ENCODE results near the gene SF3A2.

Gene SF3A2

DNA sequence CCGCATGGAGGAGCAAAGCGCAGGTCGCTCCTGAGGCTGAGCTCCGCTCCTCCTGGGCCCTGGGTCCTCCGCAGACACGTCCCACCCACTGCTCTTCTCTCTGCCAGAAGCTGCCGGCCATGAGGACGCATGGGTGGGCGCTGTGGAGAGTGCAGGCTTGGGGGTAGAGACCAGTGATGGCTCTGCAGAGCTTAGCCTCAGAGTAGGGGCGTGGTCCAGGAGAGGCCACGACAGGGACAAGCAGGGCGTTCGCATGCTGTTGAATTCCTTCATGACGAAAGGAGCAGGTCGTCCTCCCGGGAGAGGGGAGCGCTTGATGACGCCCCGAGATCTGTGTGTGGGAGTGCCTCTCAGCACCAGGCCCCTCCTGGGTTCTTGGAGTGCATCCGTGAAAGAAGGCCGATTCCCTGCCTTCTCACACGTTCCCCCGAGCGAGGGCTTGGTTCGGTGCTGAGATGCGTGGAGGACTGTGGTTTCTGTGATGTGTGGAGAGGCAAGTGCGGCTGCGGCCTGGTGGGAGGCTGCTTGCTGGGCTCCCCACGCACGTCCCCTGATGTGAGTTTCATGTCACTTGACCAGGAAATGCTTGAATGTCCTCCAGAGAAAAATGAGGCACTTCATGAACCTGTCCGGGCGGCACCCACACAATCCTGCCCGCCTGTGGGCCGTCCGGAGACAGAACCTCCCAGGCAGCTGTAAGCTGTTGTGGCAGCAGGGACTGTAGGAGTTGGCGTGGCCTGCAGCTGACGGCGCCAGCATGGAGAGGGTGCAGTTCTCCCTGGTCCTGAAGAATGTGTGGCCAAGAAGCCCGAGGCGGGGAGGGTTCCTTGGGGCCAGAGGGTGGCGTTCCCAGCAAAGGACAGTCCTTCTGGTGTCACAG is 4.5 kb downstream of the SF3A2 start:
- DNase-seq (ENCODE audit: low read depth), result no peak

DNA sequence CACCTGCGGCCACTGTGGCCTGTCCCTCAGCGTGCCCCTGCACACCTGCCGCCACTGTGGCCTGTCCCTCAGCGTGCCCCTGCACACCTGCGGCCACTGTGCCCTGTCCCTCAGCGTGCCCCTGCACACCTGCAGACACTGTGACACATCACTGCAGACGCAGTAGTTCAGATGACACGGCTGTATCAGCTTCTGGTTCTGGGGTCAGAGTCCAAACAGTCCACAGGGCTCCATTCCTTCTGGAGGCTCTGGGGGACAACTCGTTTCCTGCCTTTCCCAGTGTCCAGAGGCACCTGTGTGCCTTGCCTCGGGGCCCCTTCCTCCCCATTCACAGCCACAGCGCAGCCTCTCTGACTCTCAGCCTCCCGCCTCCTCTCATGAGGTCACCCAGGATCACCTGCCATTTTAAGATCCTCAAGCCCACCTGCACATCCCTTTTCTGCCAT is 5.5 kb downstream of the SF3A2 start:
- DNase-seq (ENCODE audit: low read depth), result no peak

DNA sequence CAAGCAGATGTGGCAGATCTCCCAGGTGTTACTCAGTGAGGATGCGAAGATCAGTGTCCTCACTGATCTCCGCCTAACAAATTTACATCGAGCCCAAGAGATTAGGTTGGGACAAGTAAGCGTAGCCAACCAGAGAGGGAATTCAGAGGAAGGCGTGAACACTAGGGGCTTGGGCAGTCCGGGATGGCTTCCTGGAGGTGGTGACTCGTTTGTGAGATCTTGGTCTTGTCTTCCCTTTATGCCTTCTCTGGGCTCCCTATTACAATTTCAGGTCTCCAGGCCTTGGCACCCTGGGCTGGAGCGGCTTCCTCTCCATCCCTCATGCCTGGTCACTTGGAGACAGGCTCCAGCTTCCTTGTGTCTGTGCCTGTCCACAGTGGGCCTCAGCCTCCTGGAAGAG is 6.2 kb downstream of the SF3A2 start:
- DNase-seq (ENCODE audit: low read depth), result no peak

GRCh38 chr19:2243274-2244124 is 6.9 kb downstream of the SF3A2 start:
- DNase-seq (ENCODE audit: low read depth), result no peak

DNA sequence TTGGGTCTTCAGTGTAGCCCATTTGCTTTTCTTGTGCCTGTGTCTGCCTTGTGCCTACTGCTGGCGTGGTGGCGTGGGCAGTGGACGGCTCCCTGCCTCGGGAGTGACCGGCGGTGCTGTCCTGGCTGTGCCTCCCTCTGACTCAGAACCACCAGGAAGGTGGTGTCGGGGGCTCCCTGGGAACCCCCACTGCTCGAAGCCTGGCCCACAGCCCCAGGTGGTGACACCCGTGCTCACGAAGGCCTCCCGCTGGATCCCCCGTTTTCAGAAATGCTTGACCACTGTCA is 7.4 kb downstream of the SF3A2 start:
- no peak for DNase-seq (ENCODE audit: low read depth)

DNA sequence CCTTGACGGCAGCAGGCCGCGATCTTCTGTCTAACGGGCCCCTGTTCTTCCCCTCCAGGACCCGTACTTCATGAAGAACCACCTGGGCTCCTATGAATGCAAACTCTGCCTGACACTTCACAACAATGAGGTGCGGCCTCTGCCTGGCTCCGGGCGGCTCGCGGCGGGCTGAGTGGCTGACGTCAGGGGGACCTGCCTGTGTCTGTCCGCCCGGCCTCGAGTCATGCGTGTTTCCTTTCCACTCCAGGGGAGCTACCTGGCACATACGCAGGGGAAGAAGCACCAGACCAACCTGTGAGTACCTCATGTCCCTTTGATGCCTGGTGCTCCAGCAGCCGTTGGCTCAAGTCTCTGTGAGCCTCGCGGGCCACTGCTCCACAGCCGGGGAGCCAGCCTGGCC is 7.9 kb downstream of the SF3A2 start:
- DNase-seq (ENCODE audit: low read depth), result no peak

DNA sequence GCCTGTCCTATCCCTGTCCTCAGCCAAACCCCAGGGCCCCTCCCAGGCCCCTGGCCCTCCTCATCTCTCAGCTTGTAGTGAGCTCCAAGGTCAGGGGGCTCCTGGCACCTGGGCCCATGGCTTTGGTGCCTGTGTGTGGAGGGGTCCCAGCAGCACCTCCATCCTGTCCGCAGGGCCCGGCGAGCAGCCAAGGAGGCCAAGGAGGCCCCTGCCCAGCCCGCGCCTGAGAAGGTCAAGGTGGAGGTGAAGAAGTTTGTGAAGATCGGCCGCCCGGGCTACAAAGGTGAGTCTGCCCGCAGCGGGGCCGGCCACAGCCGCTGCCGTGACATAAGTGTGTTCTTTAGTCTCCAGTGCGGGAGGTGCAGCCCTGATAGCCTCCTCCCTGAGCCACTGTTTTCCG is 8.6 kb downstream of the SF3A2 start:
- no peak for DNase-seq (ENCODE audit: low read depth)

DNA sequence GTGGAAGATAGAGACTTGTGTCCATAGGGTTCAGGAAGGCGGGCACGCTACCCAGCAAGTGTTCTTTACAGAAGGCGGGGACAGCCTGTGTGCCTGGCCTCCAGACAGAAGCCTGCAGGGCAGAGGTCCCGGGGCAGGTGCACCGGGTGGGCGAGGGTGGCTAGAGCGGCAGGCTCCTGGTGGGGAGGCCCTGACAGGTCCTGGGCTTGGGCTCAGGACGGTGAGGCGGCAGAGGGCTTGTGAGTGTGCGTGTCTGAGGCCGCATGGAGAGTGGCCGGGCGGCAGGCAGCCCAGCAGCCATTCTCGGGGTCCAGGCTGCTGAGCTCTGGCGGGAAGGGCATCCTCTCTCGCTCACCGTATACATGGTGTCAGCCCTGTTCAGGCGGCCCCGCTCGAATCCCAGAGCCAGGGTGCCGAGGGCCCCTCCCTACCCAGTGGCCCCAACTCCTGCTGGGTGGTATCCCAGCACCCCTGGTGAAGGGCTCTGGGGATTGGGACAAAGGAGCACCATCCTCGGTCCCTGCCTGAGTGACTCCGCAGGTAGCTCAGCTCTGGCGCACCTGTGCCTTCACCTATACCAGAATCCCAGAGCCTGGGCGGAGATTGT is 9.5 kb downstream of the SF3A2 start:
- DNase-seq (ENCODE audit: low read depth), result no peak

DNA sequence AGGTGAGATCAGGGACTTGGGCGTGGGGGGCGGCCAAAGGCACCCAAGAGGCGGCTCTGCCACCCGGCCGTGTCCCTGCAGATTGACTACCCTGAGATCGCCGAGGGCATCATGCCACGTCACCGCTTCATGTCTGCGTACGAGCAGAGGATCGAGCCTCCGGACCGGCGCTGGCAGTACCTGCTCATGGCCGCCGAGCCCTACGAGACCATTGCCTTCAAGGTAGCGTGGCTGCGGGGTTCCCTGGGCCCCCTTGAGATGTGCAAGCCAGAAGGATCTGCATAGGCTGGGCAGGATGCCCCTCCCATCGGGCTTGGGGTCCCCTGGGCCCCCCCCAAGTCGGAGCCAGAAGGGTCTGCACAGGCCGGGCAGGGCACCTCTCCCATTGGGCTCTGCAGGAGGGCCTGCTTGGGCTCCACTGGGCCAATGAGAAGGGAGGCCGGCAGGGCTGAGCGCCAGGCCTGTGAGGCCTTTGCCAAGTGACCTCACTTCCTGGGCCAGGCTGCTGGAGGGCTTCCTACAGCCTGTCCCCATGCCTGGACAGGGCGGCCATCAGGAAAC is 10.3 kb downstream of the SF3A2 start:
- DNase-seq (ENCODE audit: low read depth), result no peak

DNA sequence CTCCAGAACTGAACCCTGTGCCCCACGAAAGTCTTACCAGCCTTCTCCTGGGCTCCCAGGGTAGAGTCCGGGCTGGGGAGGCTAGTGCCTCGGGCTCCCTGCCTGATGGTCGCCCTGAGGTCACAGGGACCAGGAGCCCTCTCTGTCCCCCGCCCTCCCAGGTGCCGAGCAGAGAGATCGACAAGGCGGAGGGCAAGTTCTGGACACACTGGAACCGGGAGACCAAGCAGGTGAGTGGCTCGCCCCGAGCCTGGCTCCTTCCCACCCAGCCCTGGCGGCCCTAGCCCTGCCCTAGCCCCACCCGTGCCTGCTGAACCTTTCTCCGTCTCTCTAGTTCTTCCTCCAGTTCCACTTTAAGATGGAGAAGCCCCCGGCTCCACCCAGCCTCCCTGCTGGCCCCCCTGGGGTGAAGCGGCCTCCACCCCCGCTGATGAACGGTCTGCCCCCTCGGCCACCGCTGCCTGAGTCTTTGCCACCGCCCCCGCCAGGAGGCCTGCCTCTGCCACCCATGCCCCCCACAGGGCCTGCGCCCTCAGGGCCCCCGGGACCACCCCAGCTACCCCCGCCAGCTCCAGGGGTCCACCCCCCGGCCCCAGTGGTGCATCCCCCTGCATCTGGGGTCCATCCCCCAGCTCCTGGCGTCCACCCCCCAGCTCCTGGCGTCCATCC is 10.9 kb downstream of the SF3A2 start:
- DNase-seq (ENCODE audit: low read depth), result no peak

DNA sequence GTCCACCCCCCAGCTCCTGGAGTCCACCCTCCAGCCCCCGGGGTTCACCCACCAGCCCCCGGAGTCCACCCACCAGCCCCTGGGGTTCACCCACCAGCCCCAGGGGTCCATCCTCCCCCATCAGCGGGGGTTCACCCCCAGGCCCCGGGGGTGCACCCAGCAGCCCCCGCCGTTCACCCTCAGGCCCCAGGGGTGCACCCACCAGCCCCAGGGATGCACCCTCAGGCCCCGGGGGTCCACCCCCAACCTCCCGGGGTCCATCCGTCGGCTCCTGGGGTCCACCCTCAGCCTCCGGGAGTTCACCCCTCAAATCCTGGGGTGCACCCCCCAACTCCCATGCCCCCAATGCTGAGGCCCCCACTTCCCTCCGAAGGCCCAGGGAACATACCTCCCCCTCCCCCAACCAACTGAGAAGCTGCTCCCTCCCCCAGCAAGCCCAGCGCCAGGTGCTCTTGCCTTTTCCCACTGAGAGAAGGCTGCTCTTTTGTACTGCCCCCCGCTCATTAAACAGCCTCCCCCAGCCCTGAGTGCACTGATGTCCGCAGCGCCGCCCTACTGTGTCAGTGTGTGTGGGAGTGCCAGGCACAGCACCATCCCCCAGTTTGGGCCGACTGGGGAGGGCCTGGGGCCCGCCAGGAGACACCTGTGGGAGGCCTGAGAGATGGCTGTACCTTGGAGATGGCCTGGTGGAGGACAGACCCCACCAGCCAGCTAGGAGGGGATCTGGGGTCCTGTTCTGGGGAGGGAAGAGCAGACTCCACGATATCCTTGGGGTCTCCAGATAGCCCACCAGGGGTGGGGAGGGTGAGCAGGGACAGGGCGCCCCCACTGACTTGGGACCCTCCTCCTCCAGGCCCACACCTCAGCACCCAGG is 11.7 kb downstream of the SF3A2 start:
- no peak for DNase-seq (ENCODE audit: low read depth)

DNA sequence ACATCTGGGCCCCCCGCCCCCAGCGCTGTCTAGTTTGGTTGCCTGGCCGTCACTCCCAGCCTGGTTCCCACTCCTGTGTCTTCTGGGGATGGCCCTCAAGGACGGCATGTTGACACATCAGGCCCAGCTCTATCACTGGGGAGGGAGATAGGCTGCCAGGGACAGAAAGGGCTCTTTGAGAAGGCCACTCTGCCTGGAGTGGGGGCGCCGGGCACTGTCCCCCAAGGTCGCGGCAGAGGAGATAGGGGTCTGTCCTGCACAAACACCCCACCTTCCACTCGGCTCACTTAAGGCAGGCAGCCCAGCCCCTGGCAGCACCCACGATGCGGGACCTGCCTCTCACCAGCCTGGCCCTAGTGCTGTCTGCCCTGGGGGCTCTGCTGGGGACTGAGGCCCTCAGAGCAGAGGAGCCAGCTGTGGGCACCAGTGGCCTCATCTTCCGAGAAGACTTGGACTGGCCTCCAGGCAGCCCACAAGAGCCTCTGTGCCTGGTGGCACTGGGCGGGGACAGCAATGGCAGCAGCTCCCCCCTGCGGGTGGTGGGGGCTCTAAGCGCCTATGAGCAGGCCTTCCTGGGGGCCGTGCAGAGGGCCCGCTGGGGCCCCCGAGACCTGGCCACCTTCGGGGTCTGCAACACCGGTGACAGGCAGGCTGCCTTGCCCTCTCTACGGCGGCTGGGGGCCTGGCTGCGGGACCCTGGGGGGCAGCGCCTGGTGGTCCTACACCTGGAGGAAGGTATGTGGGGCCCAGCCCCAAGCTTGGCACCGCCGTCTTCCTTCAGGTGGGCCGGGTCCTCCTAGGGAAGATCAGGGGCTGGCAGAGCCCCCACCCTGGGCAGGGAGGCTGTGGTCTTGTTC is 12.6 kb downstream of the SF3A2 start, which contains the start of gene AMH:
Gene AMH, plus strand, starts transcription at position 314 of the 857 bp plus-strand sequence. Its CDS starts 10 bp downstream, at position 324.
- no peak for DNase-seq (ENCODE audit: low read depth)

- no peak for DNase-seq (ENCODE audit: low read depth)
These were observed 13.5 kb downstream of the SF3A2 start for GRCh38 chr19:2249880-2250765.

GRCh38 chr19:2250766-2251105 is 14.1 kb downstream of the SF3A2 start:
- DNase-seq (ENCODE audit: low read depth), result no peak

DNA sequence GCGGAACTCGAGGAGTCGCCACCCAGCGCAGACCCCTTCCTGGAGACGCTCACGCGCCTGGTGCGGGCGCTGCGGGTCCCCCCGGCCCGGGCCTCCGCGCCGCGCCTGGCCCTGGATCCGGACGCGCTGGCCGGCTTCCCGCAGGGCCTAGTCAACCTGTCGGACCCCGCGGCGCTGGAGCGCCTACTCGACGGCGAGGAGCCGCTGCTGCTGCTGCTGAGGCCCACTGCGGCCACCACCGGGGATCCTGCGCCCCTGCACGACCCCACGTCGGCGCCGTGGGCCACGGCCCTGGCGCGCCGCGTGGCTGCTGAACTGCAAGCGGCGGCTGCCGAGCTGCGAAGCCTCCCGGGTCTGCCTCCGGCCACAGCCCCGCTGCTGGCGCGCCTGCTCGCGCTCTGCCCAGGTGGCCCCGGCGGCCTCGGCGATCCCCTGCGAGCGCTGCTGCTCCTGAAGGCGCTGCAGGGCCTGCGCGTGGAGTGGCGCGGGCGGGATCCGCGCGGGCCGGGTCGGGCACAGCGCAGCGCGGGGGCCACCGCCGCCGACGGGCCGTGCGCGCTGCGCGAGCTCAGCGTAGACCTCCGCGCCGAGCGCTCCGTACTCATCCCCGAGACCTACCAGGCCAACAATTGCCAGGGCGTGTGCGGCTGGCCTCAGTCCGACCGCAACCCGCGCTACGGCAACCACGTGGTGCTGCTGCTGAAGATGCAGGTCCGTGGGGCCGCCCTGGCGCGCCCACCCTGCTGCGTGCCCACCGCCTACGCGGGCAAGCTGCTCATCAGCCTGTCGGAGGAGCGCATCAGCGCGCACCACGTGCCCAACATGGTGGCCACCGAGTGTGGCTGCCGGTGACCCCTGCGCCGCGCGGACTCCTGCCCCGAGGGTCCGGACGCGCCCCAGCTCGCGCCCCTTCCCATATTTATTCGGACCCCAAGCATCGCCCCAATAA is 14.8 kb downstream of the SF3A2 start:
- no peak for DNase-seq (ENCODE audit: low read depth)

GRCh38 chr19:2252055-2252796 is 15.6 kb downstream of the SF3A2 start:
- DNase-seq (ENCODE audit: low read depth), result no peak

DNA sequence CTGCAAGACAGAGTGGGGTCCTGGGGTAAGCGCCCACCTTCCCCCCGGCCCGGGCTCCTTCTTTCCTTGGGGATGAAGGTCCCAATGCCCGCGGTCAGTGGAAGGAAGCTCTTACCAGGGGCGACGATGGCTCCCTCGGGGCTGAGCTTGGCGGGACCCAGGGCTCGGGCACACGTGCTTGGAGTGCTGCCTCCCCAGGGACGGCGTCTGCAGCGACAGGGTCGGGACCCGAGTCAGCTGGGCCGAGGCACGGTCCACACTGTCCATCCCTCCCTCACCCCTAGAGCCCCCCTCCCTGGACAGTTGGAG is 16.1 kb downstream of the SF3A2 start:
- DNase-seq (ENCODE audit: low read depth), result no peak

All from stimulated activated CD8-positive, alpha-beta memory T cell treated with anti-CD3 and anti-CD28 coated beads, Interleukin-7, amount 100 ng/mL, for 24 hours (primary cell).